PC-9 (cell line): ENCODE results near the gene WSCD1.

Experiments
- CTCF ChIP-seq: fragments of 200-600 bp; sonication (generic); conservative IDR thresholded peaks from 2 replicates; pipeline ENCODE4 v1.6.1; 2017; ENCODE audit warnings: mixed run types, antibody characterized with exemption, mild to moderate bottlenecking, moderate library complexity
- EZH2 ChIP-seq: fragments of 200-600 bp; sonication (generic); IDR thresholded peaks from 2 replicates; pipeline ENCODE4 v1.8.0; 2017; ENCODE audit warnings: antibody characterized with exemption, low read depth

DNA sequence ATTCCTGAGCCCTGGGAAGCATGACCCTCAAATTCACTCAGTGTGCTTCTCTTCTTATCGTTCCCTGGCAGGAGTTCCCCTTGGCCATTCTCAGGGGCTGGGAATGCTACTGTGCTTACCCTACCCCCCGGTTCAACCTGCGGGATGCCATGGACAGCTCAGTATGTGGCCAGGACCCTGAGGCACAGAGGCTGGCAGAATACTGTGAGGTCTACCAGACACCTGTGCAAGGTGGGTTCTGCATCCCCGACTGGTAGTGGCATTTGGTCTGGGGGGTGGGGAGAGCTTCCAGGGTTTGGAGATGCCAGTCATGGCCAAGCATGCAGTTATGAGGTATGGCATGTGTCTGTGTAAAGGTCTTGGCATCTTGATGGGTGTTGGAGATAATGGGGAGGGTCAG lies 39.4 kb downstream of the WSCD1 start:
- TF ChIP-seq CTCF (no peak), EZH2 (no peak)
